Suppressor macrophage (primary cell): ENCODE measurements around the gene SLC35B3.
A peak's percentile ranks its signal among the peaks of the same experiment; 100 is the strongest.
"Not testable (repeated sequence)": the region's sequence is repeated elsewhere in the genome, so short reads cannot be mapped to it uniquely, and the experiment has no call there.

ENCODE experiments used
- DNase-seq, 4 experiments: peaks; one replicate each; pipeline ENCODE4 v3.0.0-alpha.2; 2020 to 2022

The SLC35B3 gene

GRCh38 chr6:8414844-8415243 lies 20.5 kb downstream of the SLC35B3 start:
- no peak for DNase-seq

- DNase-seq: not testable (repeated sequence)
These were observed 29.4 kb downstream of the SLC35B3 start for GRCh38 chr6:8405946-8406345.

- DNase-seq: no peak
These were observed 32.8 kb downstream of the SLC35B3 start for GRCh38 chr6:8402546-8402945.

GRCh38 chr6:8400663-8401062 lies 34.7 kb downstream of the SLC35B3 start:
- DNase-seq: no peak

DNA sequence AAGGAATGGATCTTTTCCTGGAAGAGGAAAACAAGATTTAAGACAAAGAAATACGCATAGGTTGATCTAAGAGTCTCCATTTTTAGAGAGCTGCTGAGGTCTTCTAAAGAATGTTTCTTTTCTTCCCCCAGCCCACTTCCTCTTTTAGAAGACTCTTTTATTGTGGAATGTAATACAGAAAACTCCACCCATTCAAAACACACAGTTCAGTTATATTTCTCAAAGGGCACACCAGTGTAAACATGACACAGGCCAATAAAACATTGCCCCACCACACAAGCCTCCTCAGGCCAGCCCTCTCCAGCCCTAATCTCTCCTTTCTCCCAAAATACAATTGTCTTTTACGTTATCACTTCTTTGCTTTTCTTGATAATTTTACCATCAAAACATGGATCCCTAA lies 42.8 kb downstream of the SLC35B3 start:
- DNase-seq: peak in 1 of 4 experiments; percentile 1

- no peak for DNase-seq
These were observed 43.4 kb downstream of the SLC35B3 start for GRCh38 chr6:8391934-8392333.

GRCh38 chr6:8389036-8389818 lies 46.1 kb downstream of the SLC35B3 start:
- no peak for DNase-seq

DNA sequence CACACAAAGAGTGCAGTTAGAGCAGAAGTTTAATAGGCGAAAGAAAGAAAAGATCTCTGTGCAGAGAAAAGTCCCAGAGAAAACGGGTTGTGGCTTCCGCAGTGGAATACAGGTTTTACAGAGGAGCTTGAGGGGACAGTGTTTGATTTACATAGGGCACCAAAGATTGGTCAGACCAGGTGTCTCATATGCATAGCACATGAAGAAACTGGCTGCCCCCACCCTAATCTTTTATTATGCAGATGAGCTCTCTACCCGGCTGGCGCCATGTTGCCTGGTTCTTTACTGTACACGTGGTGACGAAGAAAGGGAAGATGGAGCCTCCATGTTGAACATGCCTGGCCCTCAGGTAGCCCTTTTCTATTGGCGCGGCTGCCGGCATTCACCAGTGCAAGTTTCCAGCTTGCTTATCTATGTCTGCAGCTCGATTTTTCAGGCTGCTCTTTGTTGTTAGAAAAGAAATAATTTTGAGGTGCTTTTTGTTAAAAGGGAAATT lies 47.4 kb downstream of the SLC35B3 start:
- no peak for DNase-seq

- no peak for DNase-seq
These were observed 51.8 kb downstream of the SLC35B3 start for GRCh38 chr6:8383584-8383983.

DNA sequence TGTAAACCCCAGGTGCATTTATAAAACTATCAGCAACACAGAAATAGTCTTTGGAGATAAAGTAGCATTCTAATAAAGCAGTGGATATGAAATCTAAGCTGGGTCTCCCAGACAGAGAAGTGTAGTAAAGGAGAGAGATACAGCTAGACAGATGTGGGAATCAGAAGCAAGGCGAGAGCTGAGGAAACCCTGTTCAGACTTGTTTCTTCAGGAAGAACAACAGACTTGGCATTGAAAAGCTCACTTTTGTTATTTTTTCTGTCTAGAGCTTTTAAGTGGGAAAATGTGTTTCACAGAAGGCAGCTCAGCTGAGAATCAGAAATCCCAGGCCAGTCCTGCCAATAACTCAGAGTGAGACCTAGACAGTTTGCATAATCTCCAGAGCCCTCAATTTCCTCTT lies 52.9 kb downstream of the SLC35B3 start:
- DNase-seq: no peak

DNA sequence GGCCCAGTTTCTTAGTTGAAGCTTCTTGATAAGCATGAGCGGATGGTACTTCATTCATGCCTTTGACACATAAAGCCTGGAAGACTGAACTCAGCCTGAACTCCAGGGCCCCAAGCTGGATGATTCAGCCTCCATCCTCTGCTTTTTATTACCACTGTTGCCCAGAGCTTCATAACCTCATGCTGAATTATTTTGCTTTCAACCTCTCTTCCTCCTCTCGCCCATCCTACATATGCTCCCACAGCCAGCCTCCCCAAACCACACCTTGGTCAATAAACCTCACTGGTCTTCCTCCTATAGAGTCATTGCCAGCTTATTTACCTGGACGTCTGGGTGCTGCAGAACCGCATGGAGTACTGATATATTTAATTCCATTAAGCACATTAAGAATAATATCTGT lies 59.4 kb downstream of the SLC35B3 start:
- no peak for DNase-seq
